Karpas-422 (cell line): ENCODE measurements around the gene VPS45. TPM values are rescaled to one million over a fixed set of nuclear protein-coding genes. Genes with fewer than 3 reads are reported as not detected.

ENCODE experiments used
- DNase-seq: peaks from one replicate; pipeline ENCODE4 v3.0.0-alpha.2; 2015
- H2AFZ ChIP-seq: fragments of 200-600 bp; sonication (generic); 2 replicates; pipeline ENCODE4 v1.6.1; 2014; ENCODE audit warnings: antibody characterized with exemption, low read length, mixed read lengths
- H3K27ac ChIP-seq: fragments of 200-600 bp; sonication (generic); 2 replicates; pipeline ENCODE4 v1.5.1; 2014; ENCODE audit warnings: mild to moderate bottlenecking, low read length, moderate library complexity
- H3K27me3 ChIP-seq: fragments of 200-600 bp; sonication (generic); 2 replicates; pipeline ENCODE4 v1.6.1; 2014; ENCODE audit warnings: low read length, mixed read lengths
- H3K36me3 ChIP-seq: fragments of 200-600 bp; sonication (generic); 2 replicates; pipeline ENCODE4 v1.6.1; 2014; ENCODE audit warnings: low read length, mixed read lengths; ENCODE audit not compliant: insufficient read depth
- H3K4me1 ChIP-seq: fragments of 200-600 bp; sonication (generic); 2 replicates; pipeline ENCODE4 v1.6.1; 2014; ENCODE audit warnings: mild to moderate bottlenecking, low read length, mixed read lengths
- H3K4me2 ChIP-seq: fragments of 200-600 bp; sonication (generic); 2 replicates; pipeline ENCODE4 v1.6.1; 2014; ENCODE audit warnings: low read length, low read depth, mild to moderate bottlenecking; ENCODE audit not compliant: poor library complexity, severe bottlenecking
- H3K4me3 ChIP-seq: fragments of 200-600 bp; sonication (generic); 2 replicates; pipeline ENCODE4 v1.5.1; 2014; ENCODE audit warnings: mild to moderate bottlenecking, antibody characterized with exemption, low read length, mixed read lengths
- H3K79me2 ChIP-seq: fragments of 200-600 bp; sonication (generic); 2 replicates; pipeline ENCODE4 v1.6.1; 2014; ENCODE audit warnings: mild to moderate bottlenecking, low read length, mixed read lengths
- H3K9ac ChIP-seq: fragments of 200-600 bp; sonication (generic); 2 replicates; pipeline ENCODE4 v1.6.0; 2014; ENCODE audit warnings: low read length
- H3K9me2 ChIP-seq: fragments of 200-600 bp; sonication (generic), shearing (Covaris generic); replicated peaks from 2 replicates; pipeline ENCODE4 v1.6.0; 2014; ENCODE audit warnings: mild to moderate bottlenecking, low read length, moderate library complexity; ENCODE audit not compliant: insufficient read depth
- H3K9me3 ChIP-seq: fragments of 300-700, 200-600 bp; sonication (generic); 2 replicates; pipeline ENCODE4 v1.6.1; 2014; ENCODE audit warnings: low read length, mixed read lengths
- H4K20me1 ChIP-seq: fragments of 200-600 bp; sonication (generic); 2 replicates; pipeline ENCODE4 v1.6.1; 2014; ENCODE audit warnings: mild to moderate bottlenecking, antibody characterized with exemption, low read length, low read depth; ENCODE audit not compliant: insufficient read depth
- total RNA-seq: library from RNA; depleted of rRNA; stranded (reverse); fragments of >200 nt; shearing (Covaris generic); gene quantifications from 2 replicates; pipeline ENCODE4 v1.2.3, GENCODE V29; 2014; ENCODE audit warnings: low replicate concordance

The VPS45 gene
- total RNA-seq, 1 experiment from 2014 or later = 39.0 TPM

DNA sequence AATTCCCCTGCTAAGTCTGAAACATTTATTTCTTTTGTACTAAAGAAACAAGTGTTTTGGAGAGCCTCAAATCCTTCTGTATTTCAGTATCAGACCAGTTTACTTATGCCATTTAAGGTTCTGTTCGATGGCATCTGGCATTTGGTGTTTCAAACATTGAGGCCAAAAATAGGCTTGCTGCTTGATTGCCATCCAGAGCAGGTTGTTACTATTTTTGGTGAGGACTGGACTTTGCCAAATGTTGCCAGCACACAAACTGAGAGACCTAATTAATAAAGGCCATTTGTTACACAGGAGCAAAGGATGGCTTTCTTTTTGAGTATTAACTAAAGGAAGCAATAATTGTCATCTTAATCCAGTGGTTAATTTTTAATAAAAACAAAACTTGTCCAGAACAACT is 26.2 kb downstream of the VPS45 start:
- no peak overlapping the region for H3K4me3 ChIP-seq
- no peak overlapping the region for H2AFZ ChIP-seq
- H3K79me2 ChIP-seq = no peaks in the 10 kb centered on the region
- peaks cover 4% of the 10 kb centered on the region; the same call in 1 of the 2 replicates for H3K36me3 ChIP-seq
- H3K9me3 ChIP-seq = no peaks in the 10 kb centered on the region
- no peaks in the 10 kb centered on the region for H4K20me1 ChIP-seq
- peaks cover 13% of the 10 kb centered on the region for H3K4me1 ChIP-seq
- no peak overlapping the region for H3K9ac ChIP-seq
- no peak overlapping the region for H3K27ac ChIP-seq
- H3K4me2 ChIP-seq = no peak overlapping the region
- no peaks in the 10 kb centered on the region for H3K27me3 ChIP-seq
- DNase-seq = no peak
- no peaks in the 10 kb centered on the region for H3K9me2 ChIP-seq

GRCh38 chr1:150094734-150095265 is 27.2 kb downstream of the VPS45 start:
- Histone ChIP-seq H3K9me3 (no peaks in the 10 kb centered on the region), H3K9me2 (no peaks in the 10 kb centered on the region), H3K36me3 (peaks cover 4% of the 10 kb centered on the region; the same call in 1 of the 2 replicates), H3K79me2 (no peaks in the 10 kb centered on the region), H3K4me3 (no peak overlapping the region), H3K4me2 (no peak overlapping the region), H3K4me1 (peaks cover 10% of the 10 kb centered on the region), H3K27ac (no peak overlapping the region), H3K9ac (no peak overlapping the region), H4K20me1 (no peaks in the 10 kb centered on the region), H2AFZ (no peak overlapping the region), H3K27me3 (no peaks in the 10 kb centered on the region)
- no peak for DNase-seq

DNA sequence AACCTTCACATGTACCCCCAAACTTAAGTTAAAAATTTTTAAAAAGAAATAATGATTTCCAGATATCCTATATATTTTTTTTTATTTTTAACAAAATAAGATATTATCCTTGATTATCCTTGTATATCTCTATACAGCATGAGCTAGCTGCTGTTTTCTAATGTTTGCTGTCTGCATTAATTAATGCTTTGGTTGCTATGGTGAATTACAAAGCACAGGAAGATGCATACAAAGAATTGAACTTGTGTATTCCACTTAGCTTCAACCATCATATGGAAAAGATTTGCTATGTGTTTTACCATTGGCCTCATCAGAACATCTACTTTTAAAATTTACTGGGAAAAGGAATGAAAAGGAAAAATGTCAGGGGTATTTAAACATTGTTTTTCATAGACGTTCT is 35.4 kb downstream of the VPS45 start:
- Histone ChIP-seq H4K20me1 (no peaks in the 10 kb centered on the region), H3K9me2 (no peaks in the 10 kb centered on the region), H3K4me2 (no peak overlapping the region), H3K36me3 (no peaks in the 10 kb centered on the region), H3K27me3 (no peaks in the 10 kb centered on the region), H3K4me1 (peaks cover 8% of the 10 kb centered on the region), H3K27ac (no peak overlapping the region), H3K9me3 (no peaks in the 10 kb centered on the region), H3K4me3 (no peak overlapping the region), H3K9ac (no peak overlapping the region), H3K79me2 (no peaks in the 10 kb centered on the region), H2AFZ (no peak overlapping the region)
- DNase-seq = no peak

GRCh38 chr1:150106341-150106740 is 38.8 kb downstream of the VPS45 start:
- no peak overlapping the region for H3K4me3 ChIP-seq
- no peaks in the 10 kb centered on the region for H3K79me2 ChIP-seq
- no peaks in the 10 kb centered on the region for H3K27me3 ChIP-seq
- no peaks in the 10 kb centered on the region for H4K20me1 ChIP-seq
- no peak for DNase-seq
- H3K9ac ChIP-seq = no peak overlapping the region
- no peak overlapping the region for H2AFZ ChIP-seq
- H3K4me2 ChIP-seq = no peak overlapping the region
- no peaks in the 10 kb centered on the region for H3K9me2 ChIP-seq
- H3K9me3 ChIP-seq = no peaks in the 10 kb centered on the region
- no peaks in the 10 kb centered on the region for H3K36me3 ChIP-seq
- no peak overlapping the region for H3K27ac ChIP-seq
- peaks cover 16% of the 10 kb centered on the region for H3K4me1 ChIP-seq

- Histone ChIP-seq H3K36me3 (0 out of 2 replicates have a peak, but pooled peaks cover 3% of the 10 kb centered on the region), H3K4me3 (no peak overlapping the region), H4K20me1 (no peaks in the 10 kb centered on the region), H3K27ac (no peak overlapping the region), H3K4me2 (no peak overlapping the region), H3K9me3 (0 out of 2 replicates have a peak, but pooled peaks cover 4% of the 10 kb centered on the region), H3K27me3 (no peaks in the 10 kb centered on the region), H3K9me2 (no peaks in the 10 kb centered on the region), H3K9ac (no peak overlapping the region), H3K4me1 (peaks cover 16% of the 10 kb centered on the region), H2AFZ (no peak overlapping the region; the same call in 1 of the 2 replicates), H3K79me2 (no peaks in the 10 kb centered on the region)
- no peak for DNase-seq
These were observed 42.0 kb downstream of the VPS45 start for GRCh38 chr1:150109586-150109985.

- Histone ChIP-seq H3K4me2 (no peak overlapping the region), H2AFZ (no peak overlapping the region), H3K27ac (no peak overlapping the region), H3K79me2 (no peaks in the 10 kb centered on the region), H4K20me1 (no peaks in the 10 kb centered on the region), H3K9ac (no peak overlapping the region), H3K4me1 (peaks cover 16% of the 10 kb centered on the region), H3K27me3 (no peaks in the 10 kb centered on the region), H3K9me2 (no peaks in the 10 kb centered on the region), H3K36me3 (0 out of 2 replicates have a peak, but pooled peaks cover 3% of the 10 kb centered on the region), H3K4me3 (no peak overlapping the region), H3K9me3 (peaks cover 7% of the 10 kb centered on the region)
- DNase-seq = no peak
These were observed 42.5 kb downstream of the VPS45 start for GRCh38 chr1:150110116-150110515.

DNA sequence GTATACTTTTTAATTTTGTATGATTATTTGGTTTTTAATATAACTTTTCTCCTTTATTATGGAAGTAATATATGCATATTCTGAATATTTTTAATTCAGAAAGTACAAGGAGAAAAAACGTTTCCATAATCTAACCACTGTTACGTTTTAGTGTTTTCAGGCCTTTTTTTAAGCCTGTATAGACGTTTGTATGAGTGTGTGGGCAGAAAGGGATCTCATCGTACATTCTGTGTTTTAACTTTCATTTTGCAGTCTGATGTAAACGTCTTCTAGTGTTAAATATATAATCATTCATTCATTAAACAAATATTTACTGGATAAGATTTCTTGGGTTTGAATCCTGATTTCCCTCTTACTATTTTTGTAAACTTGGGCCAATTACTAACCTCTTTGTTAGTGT is 44.1 kb downstream of the VPS45 start:
- H3K4me1 ChIP-seq = peaks cover 8% of the 10 kb centered on the region

DNA sequence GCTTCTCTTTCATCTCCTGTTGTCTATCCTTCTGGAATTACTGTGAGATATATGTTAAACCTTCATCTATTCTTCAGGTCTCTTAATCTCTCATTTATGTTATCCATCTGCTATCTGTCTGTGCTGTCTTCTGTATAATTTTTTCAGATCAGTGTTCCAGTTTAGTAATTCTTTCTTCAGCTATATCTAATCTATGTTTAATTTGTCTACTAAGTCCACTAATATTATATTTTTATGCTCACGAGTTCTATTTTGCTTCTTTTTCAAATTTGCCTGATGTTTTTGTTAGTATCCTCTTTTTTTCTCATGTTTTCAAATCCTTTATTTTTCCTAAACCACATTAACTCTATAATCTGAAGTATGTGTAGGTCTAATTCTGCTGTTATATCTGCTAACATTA is 47.5 kb downstream of the VPS45 start:
- Histone ChIP-seq H3K36me3 (peaks cover 3% of the 10 kb centered on the region; the same call in 1 of the 2 replicates), H3K4me1 (no peaks in the 10 kb centered on the region), H3K9ac (no peak overlapping the region), H3K27me3 (no peaks in the 10 kb centered on the region), H3K79me2 (no peaks in the 10 kb centered on the region), H3K9me2 (no peaks in the 10 kb centered on the region), H3K4me3 (no peak overlapping the region), H3K9me3 (peaks cover 11% of the 10 kb centered on the region), H2AFZ (no peak overlapping the region), H3K27ac (no peak overlapping the region), H3K4me2 (no peak overlapping the region), H4K20me1 (no peaks in the 10 kb centered on the region)
- no peak for DNase-seq

More for the DNA sequence above, 44.1 kb downstream of the VPS45 start:
- Histone ChIP-seq H3K27me3 (no peaks in the 10 kb centered on the region), H3K4me2 (no peak overlapping the region), H3K36me3 (peaks cover 3% of the 10 kb centered on the region; the same call in 1 of the 2 replicates), H2AFZ (no peak overlapping the region), H3K4me3 (no peak overlapping the region), H3K9ac (no peak overlapping the region), H3K9me2 (no peaks in the 10 kb centered on the region), H4K20me1 (no peaks in the 10 kb centered on the region), H3K9me3 (peaks cover 11% of the 10 kb centered on the region), H3K27ac (no peak overlapping the region), H3K79me2 (no peaks in the 10 kb centered on the region)
- DNase-seq = no peak
